ENCODE data around the gene NR2F6. TPM values are rescaled to one million over a fixed set of nuclear protein-coding genes. Genes with fewer than 3 reads are reported as not detected.
"Not testable (repeated sequence)": the region's sequence is repeated elsewhere in the genome, so short reads cannot be mapped to it uniquely, and the experiment has no call there.

NR2F6 gene
- total RNA-seq, 1 experiment from 2014 or later: 26.3 TPM

- intact Hi-C loops (cut with micrococcal nuclease; ENCODE audit: unreplicated experiment): no loop called here
- TF ChIP-seq EZH2 (IDR thresholded peaks at IDR 0.05; ENCODE audit: borderline replicate concordance, low read depth, low read length, poor library complexity, severe bottlenecking): no peak
- TF ChIP-seq, protein P1, sequence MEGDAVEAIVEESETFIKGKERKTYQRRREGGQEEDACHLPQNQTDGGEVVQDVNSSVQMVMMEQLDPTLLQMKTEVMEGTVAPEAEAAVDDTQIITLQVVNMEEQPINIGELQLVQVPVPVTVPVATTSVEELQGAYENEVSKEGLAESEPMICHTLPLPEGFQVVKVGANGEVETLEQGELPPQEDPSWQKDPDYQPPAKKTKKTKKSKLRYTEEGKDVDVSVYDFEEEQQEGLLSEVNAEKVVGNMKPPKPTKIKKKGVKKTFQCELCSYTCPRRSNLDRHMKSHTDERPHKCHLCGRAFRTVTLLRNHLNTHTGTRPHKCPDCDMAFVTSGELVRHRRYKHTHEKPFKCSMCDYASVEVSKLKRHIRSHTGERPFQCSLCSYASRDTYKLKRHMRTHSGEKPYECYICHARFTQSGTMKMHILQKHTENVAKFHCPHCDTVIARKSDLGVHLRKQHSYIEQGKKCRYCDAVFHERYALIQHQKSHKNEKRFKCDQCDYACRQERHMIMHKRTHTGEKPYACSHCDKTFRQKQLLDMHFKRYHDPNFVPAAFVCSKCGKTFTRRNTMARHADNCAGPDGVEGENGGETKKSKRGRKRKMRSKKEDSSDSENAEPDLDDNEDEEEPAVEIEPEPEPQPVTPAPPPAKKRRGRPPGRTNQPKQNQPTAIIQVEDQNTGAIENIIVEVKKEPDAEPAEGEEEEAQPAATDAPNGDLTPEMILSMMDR (conservative IDR thresholded peaks at IDR 0.05; ENCODE audit: low read depth, low read length): no peak
- Histone ChIP-seq H3K4me1 (ENCODE audit: insufficient read depth, low read length, poor library complexity, severe bottlenecking) (no peaks in the 10 kb centered on the region), H3K27ac (ENCODE audit: low read depth, low read length, poor library complexity, severe bottlenecking) (no peak overlapping the region), H3K9me3 (ENCODE audit: low read depth, low read length, poor library complexity, severe bottlenecking) (no peaks in the 10 kb centered on the region), H3K27me3 (replicated peaks; ENCODE audit: insufficient read depth, low read depth, low read length, poor library complexity) (no peaks in the 10 kb centered on the region), H3K36me3 (ENCODE audit: insufficient read depth, low read length, poor library complexity, severe bottlenecking) (peaks cover 21% of the 10 kb centered on the region), H3K4me3 (ENCODE audit: low read depth, low read length, poor library complexity, severe bottlenecking) (no peak overlapping the region)
- no peak for DNase-seq (ENCODE audit: low spot score)
- ChIA-PET CTCF (no interaction called here), POLR2A (ENCODE audit: low non-redundant PET) (no interaction called here)
- no TSS peak for BruUV-seq (replicated peaks)
Observed at GRCh38 chr19:17194608-17195007, 51.1 kb downstream of the NR2F6 start.

GRCh38 chr19:17192751-17193150, 53.0 kb downstream of the NR2F6 start:
- Histone ChIP-seq H3K36me3 (ENCODE audit: insufficient read depth, low read length, poor library complexity, severe bottlenecking) (peaks cover 22% of the 10 kb centered on the region), H3K27me3 (replicated peaks; ENCODE audit: insufficient read depth, low read depth, low read length, poor library complexity) (no peaks in the 10 kb centered on the region), H3K27ac (ENCODE audit: low read depth, low read length, poor library complexity, severe bottlenecking) (no peak overlapping the region), H3K4me1 (ENCODE audit: insufficient read depth, low read length, poor library complexity, severe bottlenecking) (no peaks in the 10 kb centered on the region), H3K9me3 (ENCODE audit: low read depth, low read length, poor library complexity, severe bottlenecking) (no peaks in the 10 kb centered on the region), H3K4me3 (ENCODE audit: low read depth, low read length, poor library complexity, severe bottlenecking) (no peak overlapping the region)
- ChIA-PET CTCF (no interaction called here), POLR2A (ENCODE audit: low non-redundant PET) (no interaction called here)
- intact Hi-C loops (cut with micrococcal nuclease; ENCODE audit: unreplicated experiment): no loop called here
- BruUV-seq (replicated peaks): no TSS peak
- no peak for DNase-seq (ENCODE audit: low spot score)
- no peak for TF ChIP-seq EZH2 (IDR thresholded peaks at IDR 0.05; ENCODE audit: borderline replicate concordance, low read depth, low read length, poor library complexity, severe bottlenecking)
- TF ChIP-seq, protein P1 (conservative IDR thresholded peaks at IDR 0.05; ENCODE audit: low read depth, low read length): no peak

- CTCF ChIA-PET; H3K27me3 ChIP-seq (replicated peaks; ENCODE audit: insufficient read depth, low read depth, low read length, poor library complexity); POLR2A ChIA-PET (ENCODE audit: low non-redundant PET); H3K27ac ChIP-seq (ENCODE audit: low read depth, low read length, poor library complexity, severe bottlenecking); H3K4me1 ChIP-seq (ENCODE audit: insufficient read depth, low read length, poor library complexity, severe bottlenecking); H3K9me3 ChIP-seq (ENCODE audit: low read depth, low read length, poor library complexity, severe bottlenecking); BruUV-seq (replicated peaks); H3K4me3 ChIP-seq (ENCODE audit: low read depth, low read length, poor library complexity, severe bottlenecking); intact Hi-C loops (cut with micrococcal nuclease; ENCODE audit: unreplicated experiment); DNase-seq (ENCODE audit: low spot score): not testable (repeated sequence)
- H3K36me3 ChIP-seq (ENCODE audit: insufficient read depth, low read length, poor library complexity, severe bottlenecking): peaks cover 19% of the 10 kb centered on the region
Observed at GRCh38 chr19:17191736-17192135, 54.0 kb downstream of the NR2F6 start.

DNA sequence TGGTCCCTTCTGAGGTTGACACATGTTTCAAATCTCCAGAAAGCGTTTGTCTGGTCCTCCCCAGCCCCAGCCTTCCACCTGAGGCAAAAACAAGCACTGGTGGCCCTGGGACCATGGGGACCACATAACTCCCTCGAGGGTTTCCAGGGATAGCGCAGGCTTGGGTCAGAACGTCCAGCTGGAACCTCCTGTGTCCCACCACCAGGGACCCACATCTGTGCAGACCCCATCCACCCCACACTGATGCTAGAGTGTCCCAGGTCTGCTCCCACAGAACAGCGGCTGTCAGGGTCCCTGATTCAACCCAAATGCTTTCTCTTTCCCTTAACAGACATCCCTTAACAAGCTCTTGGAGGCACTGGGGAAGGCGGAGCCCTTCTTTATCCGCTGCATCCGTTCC, 60.1 kb downstream of the NR2F6 start:
- Histone ChIP-seq H3K27me3 (replicated peaks; ENCODE audit: insufficient read depth, low read depth, low read length, poor library complexity) (no peaks in the 10 kb centered on the region), H3K4me1 (ENCODE audit: insufficient read depth, low read length, poor library complexity, severe bottlenecking) (no peaks in the 10 kb centered on the region), H3K27ac (ENCODE audit: low read depth, low read length, poor library complexity, severe bottlenecking) (no peak overlapping the region), H3K4me3 (ENCODE audit: low read depth, low read length, poor library complexity, severe bottlenecking) (no peak overlapping the region), H3K36me3 (ENCODE audit: insufficient read depth, low read length, poor library complexity, severe bottlenecking) (peaks cover 6% of the 10 kb centered on the region), H3K9me3 (ENCODE audit: low read depth, low read length, poor library complexity, severe bottlenecking) (no peaks in the 10 kb centered on the region)
- intact Hi-C loops (cut with micrococcal nuclease; ENCODE audit: unreplicated experiment): no loop called here
- no peak for DNase-seq (ENCODE audit: low spot score)
- POLR2A ChIA-PET (ENCODE audit: low non-redundant PET): interaction anchor here (0.7 kb wide), 1 partner anchor 281 kb away, joined by 3 read pairs; no protein-coding TSS in a partner anchor
- TF ChIP-seq EZH2 (IDR thresholded peaks at IDR 0.05; ENCODE audit: borderline replicate concordance, low read depth, low read length, poor library complexity, severe bottlenecking): no peak
- TF ChIP-seq, protein P1 (conservative IDR thresholded peaks at IDR 0.05; ENCODE audit: low read depth, low read length): no peak
- no TSS peak for BruUV-seq (replicated peaks)
- CTCF ChIA-PET: interaction anchor here (0.7 kb wide), 1 partner anchor 1634 kb away, joined by 3 read pairs; no protein-coding TSS in a partner anchor
